Fibroblast of pulmonary artery (primary cell): ENCODE measurements around the gene NUBPL.
"Not testable (repeated sequence)": the region's sequence is repeated elsewhere in the genome, so short reads cannot be mapped to it uniquely, and the experiment has no call there.

Experiments
- DNase-seq: peaks from one replicate; pipeline ENCODE4 v3.0.0-alpha.2; 2010; ENCODE audit warnings: low read depth
- H3K4me3 ChIP-seq: replicated peaks from 2 replicates; pipeline ENCODE4 v1.5.1; 2011; ENCODE audit warnings: low read depth, mild to moderate bottlenecking, control low read depth, low read length, moderate library complexity
- TF ChIP-seq, protein P1 (sequence below): IDR thresholded peaks from 2 replicates; pipeline ENCODE4 v1.5.1; 2011; ENCODE audit warnings: mild to moderate bottlenecking, control low read depth, low read length, inconsistent platforms; ENCODE audit errors: missing control alignments

NUBPL gene

GRCh38 chr14:31792726-31793125 is 231.5 kb downstream of the NUBPL start:
- DNase-seq = no peak
- no peak overlapping the region for H3K4me3 ChIP-seq
- TF ChIP-seq, protein P1, sequence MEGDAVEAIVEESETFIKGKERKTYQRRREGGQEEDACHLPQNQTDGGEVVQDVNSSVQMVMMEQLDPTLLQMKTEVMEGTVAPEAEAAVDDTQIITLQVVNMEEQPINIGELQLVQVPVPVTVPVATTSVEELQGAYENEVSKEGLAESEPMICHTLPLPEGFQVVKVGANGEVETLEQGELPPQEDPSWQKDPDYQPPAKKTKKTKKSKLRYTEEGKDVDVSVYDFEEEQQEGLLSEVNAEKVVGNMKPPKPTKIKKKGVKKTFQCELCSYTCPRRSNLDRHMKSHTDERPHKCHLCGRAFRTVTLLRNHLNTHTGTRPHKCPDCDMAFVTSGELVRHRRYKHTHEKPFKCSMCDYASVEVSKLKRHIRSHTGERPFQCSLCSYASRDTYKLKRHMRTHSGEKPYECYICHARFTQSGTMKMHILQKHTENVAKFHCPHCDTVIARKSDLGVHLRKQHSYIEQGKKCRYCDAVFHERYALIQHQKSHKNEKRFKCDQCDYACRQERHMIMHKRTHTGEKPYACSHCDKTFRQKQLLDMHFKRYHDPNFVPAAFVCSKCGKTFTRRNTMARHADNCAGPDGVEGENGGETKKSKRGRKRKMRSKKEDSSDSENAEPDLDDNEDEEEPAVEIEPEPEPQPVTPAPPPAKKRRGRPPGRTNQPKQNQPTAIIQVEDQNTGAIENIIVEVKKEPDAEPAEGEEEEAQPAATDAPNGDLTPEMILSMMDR = no peak

DNA sequence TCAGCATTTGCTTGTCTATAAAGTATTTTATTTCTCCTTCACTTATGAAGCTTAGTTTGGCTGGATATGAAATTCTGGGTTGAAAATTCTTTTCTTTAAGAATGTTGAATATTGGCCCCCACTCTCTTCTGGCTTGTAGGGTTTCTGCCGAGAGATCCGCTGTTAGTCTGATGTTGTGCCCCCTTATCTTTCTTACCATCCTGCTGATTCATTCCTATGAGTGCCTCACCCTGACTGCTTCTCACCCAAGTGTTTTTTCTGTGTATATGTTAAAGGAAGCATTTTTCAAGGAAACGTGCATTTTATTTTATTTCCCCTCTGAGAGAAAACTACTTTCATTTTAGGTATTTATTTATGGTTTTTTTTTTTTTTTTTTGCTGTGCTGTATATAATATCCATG is 236.7 kb downstream of the NUBPL start:
- H3K4me3 ChIP-seq, DNase-seq: not testable (repeated sequence)

- H3K4me3 ChIP-seq = no peak overlapping the region
- DNase-seq = no peak
- TF ChIP-seq, protein P1 = no peak
These were observed 241.6 kb downstream of the NUBPL start for GRCh38 chr14:31802838-31803237.

GRCh38 chr14:31806249-31806648 is 245.0 kb downstream of the NUBPL start:
- TF ChIP-seq, protein P1 = no peak
- DNase-seq = no peak
- H3K4me3 ChIP-seq = no peak overlapping the region

DNA sequence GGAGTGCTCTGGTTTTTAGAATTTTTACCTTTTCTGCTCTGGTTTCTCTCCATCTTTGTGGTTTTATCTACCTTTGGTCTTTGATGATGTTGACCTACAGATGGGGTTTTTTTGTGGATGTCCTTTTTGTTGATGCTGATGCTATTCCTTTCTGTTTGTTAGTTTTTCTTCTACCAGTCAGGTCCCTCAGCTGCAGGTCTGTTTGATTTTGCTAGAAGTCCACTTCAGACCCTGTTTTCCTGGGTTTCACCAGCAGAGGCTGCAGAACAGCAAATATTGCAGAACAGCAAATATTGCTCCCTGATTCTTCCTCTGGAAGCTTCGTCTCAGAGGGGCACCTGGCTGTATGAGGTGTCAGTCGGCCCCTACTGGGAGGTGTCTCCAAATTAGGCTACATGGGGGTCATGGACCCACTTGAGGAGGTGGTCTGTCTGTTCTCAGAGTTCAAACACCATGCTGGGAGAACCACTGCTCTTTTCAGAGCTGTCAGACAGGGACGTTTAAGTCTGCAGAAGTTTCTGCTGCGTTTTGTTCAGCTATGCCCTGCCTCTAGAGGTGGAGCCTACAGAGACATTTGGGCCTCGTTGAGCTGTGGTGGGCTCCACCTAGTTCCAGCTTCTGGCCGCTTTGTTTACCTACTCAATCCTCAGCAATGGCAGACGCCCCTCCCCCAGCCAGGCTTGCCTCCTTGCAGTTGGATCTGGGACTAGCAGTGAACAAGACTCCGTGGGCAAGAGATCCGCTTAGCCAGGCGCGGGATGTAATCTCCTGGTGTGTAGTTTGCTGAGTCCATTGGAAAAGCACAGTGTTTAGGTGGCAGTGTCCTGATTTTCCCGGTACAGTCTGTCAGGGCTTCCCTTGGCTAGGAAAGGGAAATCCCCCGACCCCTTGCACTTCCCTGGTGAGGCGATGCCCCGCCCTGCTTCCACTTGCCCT is 250.8 kb downstream of the NUBPL start:
- DNase-seq, H3K4me3 ChIP-seq: not testable (repeated sequence)

- DNase-seq, H3K4me3 ChIP-seq: not testable (repeated sequence)
These were observed 252.7 kb downstream of the NUBPL start for GRCh38 chr14:31813724-31814490.

DNA sequence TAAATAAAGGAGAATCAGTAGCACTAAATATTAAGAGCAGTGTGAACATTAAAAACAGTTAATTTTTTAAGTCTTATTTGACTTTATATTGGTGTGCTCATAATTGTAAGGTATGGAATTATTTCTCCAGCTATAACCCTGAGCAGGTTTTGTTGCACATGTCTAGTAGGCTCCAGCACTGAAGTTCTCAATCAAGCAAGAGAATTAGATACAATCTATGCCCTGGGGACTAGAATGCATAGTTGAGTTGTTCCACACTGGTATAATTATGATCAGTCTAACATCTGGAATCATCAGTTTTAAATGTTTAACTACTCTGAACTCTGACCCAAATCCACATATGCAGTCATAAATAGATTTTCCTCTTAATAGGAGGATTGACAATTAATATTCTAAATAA is 258.1 kb downstream of the NUBPL start:
- no peak overlapping the region for H3K4me3 ChIP-seq
- TF ChIP-seq, protein P1 = no peak
- no peak for DNase-seq

DNA sequence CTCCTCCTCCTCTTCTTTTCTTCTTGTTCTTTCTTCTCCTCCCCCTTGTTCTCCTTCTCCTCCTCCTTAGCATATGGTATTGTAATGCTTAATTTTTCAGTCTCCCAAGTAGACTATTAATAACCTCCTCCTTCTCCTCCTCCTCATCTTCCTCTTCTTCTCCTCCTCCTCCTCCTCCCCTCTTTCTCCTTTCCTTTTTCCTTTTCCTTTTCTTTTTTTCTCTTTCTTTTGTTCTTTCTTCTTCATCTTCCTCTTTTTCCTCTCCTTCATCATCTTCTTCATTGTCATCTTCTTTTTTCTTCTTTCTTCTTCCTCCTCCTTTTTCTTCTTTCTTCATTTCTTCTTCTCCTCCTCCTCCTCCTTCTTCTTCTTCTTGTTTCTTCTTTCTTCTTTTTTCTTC is 264.3 kb downstream of the NUBPL start:
- no peak overlapping the region for H3K4me3 ChIP-seq
- TF ChIP-seq, protein P1 = no peak
- no peak for DNase-seq
